ENCODE measurements around the gene ADARB2. TPM values are rescaled to one million over a fixed set of nuclear protein-coding genes. Genes with fewer than 3 reads are reported as not detected.

The ADARB2 gene
- total RNA-seq, 1 donor from 2014 or later, result 0.11 TPM

GRCh38 chr10:1270490-1270889, 466.8 kb downstream of the ADARB2 start:
- H3K36me3 ChIP-seq, result no peaks in the 10 kb centered on the region
- no peaks in the 10 kb centered on the region for H3K9me3 ChIP-seq (replicated peaks)
- H3K27me3 ChIP-seq (ENCODE audit: low read depth), result peaks cover 17% of the 10 kb centered on the region
- no peak for DNase-seq
- H3K4me1 ChIP-seq, result no peaks in the 10 kb centered on the region
- intact Hi-C loops (cut with micrococcal nuclease), result no loop called here
- TF ChIP-seq CTCF (IDR thresholded peaks at IDR 0.05; ENCODE audit: borderline replicate concordance), result no peak
- no peak overlapping the region for H3K27ac ChIP-seq (replicated peaks)
- no peak overlapping the region for H3K4me3 ChIP-seq

DNA sequence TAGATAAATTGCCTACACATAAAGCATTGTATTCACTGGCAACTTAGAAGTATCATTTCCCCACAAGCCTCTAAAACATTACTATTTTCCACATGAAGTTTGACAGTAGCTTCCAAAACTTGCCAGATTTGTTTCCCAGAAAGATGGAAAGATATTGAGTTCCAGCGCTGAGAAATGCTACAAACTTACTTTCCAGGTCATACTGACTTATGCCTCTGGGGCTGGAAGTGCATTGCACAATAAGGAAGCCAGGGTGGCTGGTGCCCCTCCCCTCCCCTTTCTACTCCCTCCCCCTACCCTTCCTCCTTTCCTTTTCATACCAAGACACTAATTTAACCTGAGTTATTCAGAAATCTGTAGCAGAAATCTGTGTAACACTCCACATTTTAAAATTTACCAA, 468.5 kb downstream of the ADARB2 start:
- H3K36me3 ChIP-seq, result no peaks in the 10 kb centered on the region
- intact Hi-C loops (cut with micrococcal nuclease), result no loop called here
- no peak for DNase-seq
- H3K4me1 ChIP-seq, result no peaks in the 10 kb centered on the region
- peaks cover 20% of the 10 kb centered on the region for H3K27me3 ChIP-seq (ENCODE audit: low read depth)
- H3K4me3 ChIP-seq, result no peak overlapping the region
- H3K27ac ChIP-seq (replicated peaks), result no peak overlapping the region
- no peak for TF ChIP-seq CTCF (IDR thresholded peaks at IDR 0.05; ENCODE audit: borderline replicate concordance)
- no peaks in the 10 kb centered on the region for H3K9me3 ChIP-seq (replicated peaks)

DNA sequence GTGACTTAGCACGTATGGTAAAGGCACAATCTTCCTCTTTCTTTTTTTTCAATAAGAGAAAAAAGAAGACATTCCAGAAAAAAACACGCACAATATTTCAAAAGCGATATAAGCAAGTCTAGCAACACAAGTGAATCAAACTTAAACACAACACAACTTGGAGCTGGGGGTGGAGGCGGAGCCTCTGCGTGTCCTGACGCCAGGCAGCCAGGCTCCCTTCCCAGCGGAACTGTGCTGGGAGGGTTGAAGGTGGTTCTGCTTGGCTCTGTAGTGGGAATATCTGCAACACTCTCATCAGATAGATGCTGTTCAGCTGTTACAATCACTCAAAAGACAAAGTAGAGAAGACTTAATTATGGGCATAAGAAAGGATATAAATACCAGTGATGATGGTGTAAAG, 469.8 kb downstream of the ADARB2 start:
- no peaks in the 10 kb centered on the region for H3K36me3 ChIP-seq
- no peak overlapping the region for H3K27ac ChIP-seq (replicated peaks)
- H3K27me3 ChIP-seq (ENCODE audit: low read depth), result peaks cover 14% of the 10 kb centered on the region
- H3K9me3 ChIP-seq (replicated peaks), result no peaks in the 10 kb centered on the region
- no peaks in the 10 kb centered on the region for H3K4me1 ChIP-seq
- TF ChIP-seq CTCF (IDR thresholded peaks at IDR 0.05; ENCODE audit: borderline replicate concordance), result no peak
- DNase-seq, result no peak
- intact Hi-C loops (cut with micrococcal nuclease), result no loop called here
- H3K4me3 ChIP-seq, result no peak overlapping the region

DNA sequence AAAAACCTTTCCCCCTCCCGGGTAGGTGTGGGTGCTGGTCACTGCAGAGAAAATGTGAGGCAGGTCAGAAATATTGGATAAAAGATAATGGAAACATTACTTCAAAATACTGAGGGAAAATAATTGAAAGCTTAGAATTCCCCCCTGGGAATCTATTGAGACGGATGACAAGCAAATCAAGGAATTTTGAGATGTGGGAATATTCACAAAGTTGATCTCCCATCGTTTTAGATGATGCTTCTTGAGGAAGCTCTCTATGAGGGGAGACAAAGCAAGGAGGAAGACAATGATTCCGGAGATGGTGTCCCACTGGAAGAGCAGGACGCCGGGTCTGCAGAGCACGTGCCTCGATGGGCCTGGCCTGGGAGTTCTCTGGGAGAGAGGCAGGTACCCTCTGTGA, 470.2 kb downstream of the ADARB2 start:
- Histone ChIP-seq H3K9me3 (replicated peaks) (no peaks in the 10 kb centered on the region), H3K36me3 (no peaks in the 10 kb centered on the region), H3K27me3 (ENCODE audit: low read depth) (peaks cover 14% of the 10 kb centered on the region), H3K27ac (replicated peaks) (no peak overlapping the region), H3K4me1 (no peaks in the 10 kb centered on the region), H3K4me3 (no peak overlapping the region)
- intact Hi-C loops (cut with micrococcal nuclease), result no loop called here
- no peak for DNase-seq
- TF ChIP-seq CTCF (IDR thresholded peaks at IDR 0.05; ENCODE audit: borderline replicate concordance), result no peak

- H3K27ac ChIP-seq (replicated peaks), result no peak overlapping the region
- intact Hi-C loops (cut with micrococcal nuclease), result no loop called here
- H3K9me3 ChIP-seq (replicated peaks), result no peaks in the 10 kb centered on the region
- TF ChIP-seq CTCF (IDR thresholded peaks at IDR 0.05; ENCODE audit: borderline replicate concordance), result no peak
- H3K27me3 ChIP-seq (ENCODE audit: low read depth), result peaks cover 14% of the 10 kb centered on the region
- no peak overlapping the region for H3K4me3 ChIP-seq
- no peaks in the 10 kb centered on the region for H3K36me3 ChIP-seq
- no peak for DNase-seq
- no peaks in the 10 kb centered on the region for H3K4me1 ChIP-seq
These were observed 471.1 kb downstream of the ADARB2 start for GRCh38 chr10:1266033-1266802.

All from left ventricle myocardium inferior (tissue), 1 donor.